ENCODE results near the gene BAIAP2L2. TPM values are rescaled to one million over a fixed set of nuclear protein-coding genes. Genes with fewer than 3 reads are reported as not detected.
A peak's percentile ranks its signal among the peaks of the same experiment; 100 is the strongest.

The BAIAP2L2 gene
- total and polyA plus RNA-seq, 2 of the 4 experiments (the other 2 are of a cell fraction): 0.18 to 0.46 TPM

- Histone ChIP-seq H3K9me3 (ENCODE audit: control insufficient read depth, insufficient read depth, low read length) (no peaks in the 10 kb centered on the region), H3K27ac (ENCODE audit: insufficient read depth, low read length) (no peak overlapping the region), H3K14ac (replicated peaks; ENCODE audit: low read depth, low read length) (no peak overlapping the region), H3K18ac (ENCODE audit: low read depth, low read length) (no peak overlapping the region), H4K8ac (ENCODE audit: low read depth in 2 of 2, low read length in 2 of 2) (no peak overlapping the region), H3K4ac (ENCODE audit: low read depth, low read length) (no peak overlapping the region), H2BK5ac (ENCODE audit: low read depth, low read length, poor library complexity, severe bottlenecking) (no peak overlapping the region), H3K79me1 (ENCODE audit: low read depth in 1 of 2, low read length in 2 of 2) (no peaks in the 10 kb centered on the region), H4K91ac (ENCODE audit: insufficient read depth, low read depth, low read length) (no peak overlapping the region), H2AK9ac (replicated peaks; ENCODE audit: low read depth, low read length, poor library complexity) (peak overlapping the region; percentile 15), H2AFZ (replicated peaks; ENCODE audit: low read length, poor library complexity) (peak overlapping the region; percentile 49), H2BK20ac (ENCODE audit: low read depth, low read length) (no peak overlapping the region), H4K20me1 (ENCODE audit: insufficient read depth, low read length) (no peaks in the 10 kb centered on the region; the same call in 1 of the 2 replicates), H3K4me1 (ENCODE audit: control insufficient read depth, insufficient read depth, low read length) (peaks cover 2% of the 10 kb centered on the region; the same call in 1 of the 2 replicates), H3K36me3 (ENCODE audit: control insufficient read depth, insufficient read depth, low read length) (no peaks in the 10 kb centered on the region), H3K4me2 (ENCODE audit: low read depth, low read length) (no peak overlapping the region), H3K4me3 (ENCODE audit: insufficient read depth, low read depth, low read length) (no peak overlapping the region), H3K9me1 (ENCODE audit: insufficient read depth, low read length) (no peaks in the 10 kb centered on the region), H3K9ac (ENCODE audit: low read depth, low read length) (no peak overlapping the region), H3K27me3 (ENCODE audit: control insufficient read depth, insufficient read depth, low read length) (peaks cover 31% of the 10 kb centered on the region), H2AK5ac (ENCODE audit: low read depth, low read length) (no peak overlapping the region), H3K56ac (ENCODE audit: extremely low read depth, insufficient read depth, low read length) (no peak overlapping the region), H4K5ac (ENCODE audit: low read depth, low read length) (no peak overlapping the region), H2BK120ac (ENCODE audit: low read depth, low read length) (no peak overlapping the region), H2BK15ac (ENCODE audit: low read depth, low read length) (no peak overlapping the region), H3K23ac (ENCODE audit: low read depth, low read length) (no peak overlapping the region)
- in situ Hi-C loops (cut with MboI; ENCODE audit: low sequenced_read_pairs) (no loop called here), dilution Hi-C loops (cut with HindIII; ENCODE audit: low sequenced_read_pairs, unreplicated experiment) (no loop called here), intact Hi-C loops (cut with micrococcal nuclease) (no loop called here)
- DNase-seq: no peak
- ChIA-PET POLR2A (ENCODE audit: unreplicated experiment) (no interaction called here), CTCF (interaction anchor here (0.6 kb wide), 1 partner anchor 168 kb away, joined by 3 read pairs; no protein-coding TSS in a partner anchor)
- no peak for ATAC-seq (ENCODE audit: low read depth)
- no peak for TF ChIP-seq BHLHE40 (IDR thresholded peaks at IDR 0.05; ENCODE audit: low read depth, low read length)
- TF ChIP-seq MAFK (IDR thresholded peaks at IDR 0.05; ENCODE audit: low read depth, low read length): no peak
- no TSS peak for BruUV-seq (replicated peaks)
- 34% methylated on average over 21 of the region's 34 CpGs; no CpG with 5 or more reads in 1 of the 2 experiments for WGBS, 2 experiments (ENCODE audit: extremely low coverage in 2 of 2, insufficient read length in 1 of 2)
These were observed 21.0 kb downstream of the BAIAP2L2 start for GRCh38 chr22:38089474-38089851.

All from IMR-90 (cell line).